Subcutaneous adipose tissue (tissue), 4 donors: ENCODE data around the gene GPR78. TPM values are rescaled to one million over a fixed set of nuclear protein-coding genes. Genes with fewer than 3 reads are reported as not detected.

ENCODE experiments used
- CTCF ChIP-seq: fragments of 450-650 bp; IDR thresholded peaks from one replicate; pipeline ENCODE4 v1.5.1; 2016; ENCODE audit warnings: low read depth, mild to moderate bottlenecking, control low read depth, antibody characterized with exemption, moderate library complexity
- total RNA-seq, 4 donors: library from RNA; depleted of rRNA; stranded (reverse); fragments of >200 nt; gene quantifications; one replicate each; pipeline ENCODE4 v1.1.0, GENCODE V29; 2016

GPR78 gene
- total RNA-seq, 4 donors from 2014 or later = not detected

GRCh38 chr4:8571702-8572685 is 8.2 kb upstream of the GPR78 start:
- TF ChIP-seq CTCF = no peak

- no peak for TF ChIP-seq CTCF
These were observed 6.9 kb upstream of the GPR78 start for GRCh38 chr4:8573266-8573665.

- TF ChIP-seq CTCF = no peak
These were observed 5.3 kb upstream of the GPR78 start for GRCh38 chr4:8574796-8575370.

GRCh38 chr4:8575457-8575856 is 4.7 kb upstream of the GPR78 start:
- TF ChIP-seq CTCF = no peak

- no peak for TF ChIP-seq CTCF
These were observed 3.1 kb upstream of the GPR78 start for GRCh38 chr4:8577046-8577445.

- no peak for TF ChIP-seq CTCF
These were observed 2.2 kb upstream of the GPR78 start for GRCh38 chr4:8577972-8578371.

- no peak for TF ChIP-seq CTCF
These were observed 1.5 kb upstream of the GPR78 start for GRCh38 chr4:8578717-8579116.
